Stimulated activated CD8-positive, alpha-beta memory T cell treated with anti-CD3 and anti-CD28 coated beads, Interleukin-4, amount 100 ng/mL, for 4 hours (primary cell): Measurements from ENCODE around the gene TEKT3.

Source experiments
- DNase-seq, 2 donors: peaks; one replicate each; pipeline ENCODE4 v3.0.0-alpha.2; 2020; ENCODE audit warnings: low read depth in 2 of 2, low spot score in 1 of 2

The TEKT3 gene

DNA sequence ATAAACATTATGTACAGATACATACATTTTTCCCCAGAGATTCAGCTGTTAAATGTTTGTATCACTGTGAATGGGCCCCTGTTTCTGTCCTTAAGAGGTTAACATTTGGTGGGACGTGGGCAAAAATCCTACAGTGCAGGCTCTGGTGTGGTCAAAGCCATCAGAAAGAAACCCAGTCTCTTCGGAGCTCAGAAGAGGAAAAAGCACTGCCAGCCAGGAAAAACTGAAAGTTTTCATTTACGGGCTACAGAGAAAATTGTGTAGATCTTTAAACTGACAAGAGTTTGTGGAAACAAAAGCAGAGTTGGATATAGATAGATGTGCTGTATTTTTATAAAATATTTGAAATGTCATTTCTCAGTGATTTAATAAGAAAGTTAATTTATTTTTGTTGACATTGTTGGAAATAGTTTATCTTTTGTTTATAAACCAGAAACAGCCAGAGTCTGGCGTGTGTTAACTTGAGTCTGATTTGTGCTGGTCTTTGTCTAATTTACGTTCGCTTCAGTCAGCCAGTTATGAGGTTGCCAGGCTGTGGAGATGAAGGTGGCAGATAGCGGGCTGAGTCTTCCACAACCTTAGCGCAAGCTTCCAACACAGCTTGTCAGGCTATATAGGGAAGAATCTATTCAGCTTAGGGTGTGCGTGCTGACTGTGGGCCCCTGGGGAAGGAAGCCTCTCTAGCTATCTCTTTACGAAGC lies 9.5 kb upstream of the TEKT3 start:
- no peak for DNase-seq

DNA sequence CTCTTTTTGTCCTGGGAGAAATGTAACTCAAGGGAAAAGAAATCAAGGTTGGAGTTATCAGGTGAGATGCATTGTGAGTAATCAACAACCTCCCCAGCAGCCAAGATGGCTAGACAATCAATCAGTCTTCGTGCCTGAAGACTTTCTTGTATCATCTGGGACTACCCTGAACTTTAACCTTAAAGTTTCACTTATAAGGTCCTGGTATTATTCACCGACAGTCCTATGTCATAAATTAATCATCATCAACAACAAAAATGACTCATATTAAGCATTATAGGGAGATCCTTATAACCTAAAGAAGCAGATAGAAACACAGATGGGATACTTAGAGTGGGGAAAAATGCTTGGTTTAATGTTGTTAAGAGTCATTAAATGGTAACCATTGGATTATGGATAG lies 7.7 kb upstream of the TEKT3 start:
- no peak for DNase-seq

- no peak for DNase-seq
These were observed 6.6 kb upstream of the TEKT3 start for GRCh38 chr17:15348021-15348420.

- no peak for DNase-seq
These were observed 4.7 kb upstream of the TEKT3 start for GRCh38 chr17:15346066-15346595.

GRCh38 chr17:15343749-15344148 lies 2.4 kb upstream of the TEKT3 start:
- no peak for DNase-seq

DNA sequence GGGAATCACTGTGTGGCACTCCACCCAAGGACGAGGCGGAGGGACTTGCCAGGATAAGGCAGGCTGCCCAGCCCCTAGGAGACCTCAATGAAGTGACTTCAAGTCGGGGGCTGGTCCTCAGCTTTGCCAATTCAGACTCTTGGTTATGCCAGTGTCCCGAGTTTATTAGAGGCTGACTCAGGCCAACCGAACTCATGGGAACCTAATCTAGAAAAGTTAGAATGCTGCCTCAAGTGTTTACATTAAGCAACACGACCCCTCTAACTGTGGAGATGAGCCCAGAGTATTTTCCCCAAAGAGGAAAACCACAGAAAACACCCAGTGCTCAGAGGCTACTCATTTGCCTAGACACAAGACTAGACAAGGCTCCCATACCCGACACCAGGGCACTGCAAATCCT lies 1.1 kb upstream of the TEKT3 start:
- no peak for DNase-seq

DNA sequence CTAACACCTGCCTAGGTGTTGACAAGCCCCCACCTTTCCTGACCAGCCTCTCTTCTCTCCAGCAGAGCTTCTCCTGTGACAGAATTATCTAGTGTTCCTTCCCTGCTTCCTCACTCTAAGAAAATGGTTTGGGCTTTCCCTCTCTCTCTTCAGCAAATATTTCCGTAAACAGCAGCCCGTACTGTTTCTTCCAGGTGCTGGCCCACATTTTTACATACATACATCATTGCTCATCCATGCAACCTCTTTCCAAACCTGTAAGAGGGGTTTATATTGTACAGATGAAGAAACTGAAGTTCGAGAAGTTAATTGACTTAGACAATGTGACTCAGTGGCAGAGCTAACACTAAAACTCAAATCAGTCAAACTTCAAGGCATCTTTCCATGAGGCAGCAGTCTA lies 569 bp upstream of the TEKT3 start:
- DNase-seq: no peak

DNA sequence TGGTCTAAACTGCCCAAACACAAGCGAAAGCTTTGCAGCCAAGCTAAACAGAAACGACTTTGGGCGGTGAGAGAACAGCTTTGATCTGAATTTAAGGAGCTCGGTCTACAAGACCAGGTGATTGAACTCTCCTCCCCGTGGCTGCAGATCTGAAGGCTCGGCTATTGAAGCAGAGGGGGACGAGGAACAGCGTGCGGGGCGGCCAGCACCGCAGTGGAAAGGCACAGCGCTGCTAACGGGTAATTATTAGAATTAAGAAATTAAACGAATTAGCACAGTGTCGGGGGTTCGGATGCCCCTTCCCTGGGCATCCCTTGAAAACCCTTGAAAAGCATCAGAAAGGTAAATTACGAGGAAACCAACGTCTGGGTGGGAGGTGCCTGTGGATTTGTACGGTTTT lies 431 bp downstream of the TEKT3 start:
- DNase-seq: no peak

GRCh38 chr17:15335446-15335845 lies 6.0 kb downstream of the TEKT3 start:
- DNase-seq: no peak

- no peak for DNase-seq
These were observed 7.1 kb downstream of the TEKT3 start for GRCh38 chr17:15334266-15334665.

DNA sequence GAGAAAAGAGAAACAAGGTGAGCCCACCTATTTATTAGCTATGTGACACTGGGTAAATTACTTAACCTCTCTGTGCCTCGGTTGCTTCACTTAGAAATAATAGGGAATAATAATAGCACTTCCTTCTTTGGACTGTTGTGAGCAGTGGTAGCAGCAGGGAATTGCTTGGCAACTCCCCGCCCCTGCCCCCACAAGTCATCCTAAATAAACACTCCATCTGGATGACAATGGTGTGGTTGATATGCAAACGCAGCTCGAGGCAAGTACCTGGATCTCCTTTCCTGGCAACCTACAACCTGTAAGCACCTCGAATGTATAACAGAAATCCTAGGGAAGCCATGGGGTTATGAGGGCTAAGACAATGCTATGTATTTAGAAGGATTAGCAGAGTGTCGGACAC lies 9.1 kb downstream of the TEKT3 start:
- no peak for DNase-seq

GRCh38 chr17:15323131-15323530 lies 18.3 kb downstream of the TEKT3 start:
- no peak for DNase-seq

DNA sequence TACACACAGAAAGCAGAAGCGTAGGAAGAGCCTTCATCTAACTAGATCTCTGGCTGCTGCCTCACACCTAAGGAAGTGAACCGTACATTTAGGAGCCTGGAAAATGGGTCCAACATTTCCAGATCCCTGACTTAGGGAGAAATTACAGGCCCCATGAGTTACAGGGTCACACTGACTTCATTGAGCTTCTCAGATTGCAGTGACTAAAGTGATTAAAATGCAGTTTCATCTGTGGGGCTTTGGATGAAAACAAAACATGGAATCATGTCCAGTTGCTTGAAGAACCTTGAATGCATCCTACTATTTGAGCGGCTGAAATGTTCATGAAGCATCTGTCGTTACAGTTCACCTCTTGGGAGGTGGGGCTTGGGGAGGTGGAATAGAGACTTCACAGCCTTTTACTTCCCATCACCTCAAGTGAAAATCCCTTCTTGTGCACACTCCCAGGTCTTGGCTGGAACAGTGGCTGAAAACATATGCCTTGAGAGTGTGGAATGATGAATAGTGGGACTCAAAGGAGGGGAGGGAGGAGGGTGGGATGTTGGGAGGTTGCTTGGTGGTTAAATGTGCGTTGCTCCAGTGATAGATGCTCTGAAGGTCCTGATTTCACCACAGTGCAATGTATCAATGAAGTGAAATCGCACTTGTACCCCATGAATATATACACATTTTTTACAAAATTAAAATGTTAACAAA lies 19.7 kb downstream of the TEKT3 start:
- DNase-seq: no peak

GRCh38 chr17:15319452-15320010 lies 21.9 kb downstream of the TEKT3 start:
- no peak for DNase-seq

GRCh38 chr17:15311996-15312395 lies 29.4 kb downstream of the TEKT3 start:
- DNase-seq: no peak

GRCh38 chr17:15309793-15310192 lies 31.6 kb downstream of the TEKT3 start:
- no peak for DNase-seq

DNA sequence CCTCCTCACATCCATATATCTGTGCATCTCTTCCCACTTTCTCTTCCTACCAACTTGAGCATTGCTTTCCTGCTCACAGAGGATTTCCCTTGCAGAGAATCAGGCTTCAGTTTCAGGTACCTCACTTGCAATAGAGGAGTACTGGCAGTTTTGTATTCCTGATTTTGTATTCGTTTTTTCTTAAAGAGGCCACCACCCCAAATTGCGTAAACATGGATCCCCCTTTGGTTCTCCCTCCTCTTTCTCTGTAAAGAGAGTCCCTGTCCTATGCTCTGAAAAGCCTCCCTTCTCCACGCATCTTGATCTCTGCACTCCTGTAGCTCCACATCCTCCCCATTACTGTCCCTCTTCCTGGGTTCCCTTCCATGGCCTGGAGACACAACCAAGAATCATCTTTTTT lies 32.2 kb downstream of the TEKT3 start:
- DNase-seq: no peak

GRCh38 chr17:15308758-15309157 lies 32.6 kb downstream of the TEKT3 start:
- DNase-seq: no peak

DNA sequence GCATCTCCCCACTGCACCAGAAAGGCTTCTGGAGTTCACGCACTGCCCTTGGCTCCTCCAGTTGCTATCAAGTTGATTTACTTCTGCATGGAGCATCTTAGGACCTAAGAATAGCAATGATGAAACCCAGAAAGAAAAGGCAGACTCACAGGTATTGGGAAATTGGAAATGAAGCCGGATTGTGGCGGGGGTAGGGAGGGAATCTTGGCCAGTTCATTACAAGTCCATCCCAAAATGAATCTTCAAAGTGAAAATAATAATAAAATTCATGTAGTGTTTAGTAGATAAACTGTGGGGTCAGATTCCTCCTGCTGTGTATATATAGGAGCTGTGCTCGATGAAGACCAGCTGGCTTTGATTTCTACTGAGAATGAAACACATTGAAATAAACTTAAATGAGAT lies 33.7 kb downstream of the TEKT3 start:
- no peak for DNase-seq

GRCh38 chr17:15303851-15304250 lies 37.5 kb downstream of the TEKT3 start:
- DNase-seq: no peak

GRCh38 chr17:15303268-15303667 lies 38.1 kb downstream of the TEKT3 start:
- DNase-seq: no peak

GRCh38 chr17:15301845-15302244 lies 39.6 kb downstream of the TEKT3 start:
- no peak for DNase-seq
